Measurements from ENCODE around the gene TMEM11. TPM values are rescaled to one million over a fixed set of nuclear protein-coding genes. Genes with fewer than 3 reads are reported as not detected.

TMEM11 gene
- total RNA-seq, 3 donors from 2014 or later (not counting 1 experiment from before 2014, with no cell fraction given) = 18.4 to 27.0 (median 18.6) TPM

- Mint-ChIP-seq H3K36me3 (peaks cover 16% of the 10 kb centered on the region), H3K27ac (no peak overlapping the region), H3K27me3 (ENCODE audit: low read depth in 2 of 2) (no peaks in the 10 kb centered on the region), H3K4me3 (no peak overlapping the region), H3K4me1 (peaks cover 0 to 6% of the 10 kb centered on the region in 2 donors), H3K9me3 (no peaks in the 10 kb centered on the region)
- Histone ChIP-seq H3K9me3 (ENCODE audit: control insufficient read depth, insufficient read depth, low read length) (no peaks in the 10 kb centered on the region), H3K27ac (ENCODE audit: low read length) (no peak overlapping the region), H3K36me3 (ENCODE audit: control insufficient read depth, insufficient read depth, low read length) (peaks cover 20% of the 10 kb centered on the region), H3K4me1 (ENCODE audit: control insufficient read depth, insufficient read depth, low read length) (no peaks in the 10 kb centered on the region), H3K4me3 (ENCODE audit: low read length) (no peak overlapping the region), H3K27me3 (ENCODE audit: control insufficient read depth, insufficient read depth, low read length) (no peaks in the 10 kb centered on the region)
- WGBS (ENCODE audit: insufficient coverage) = 98% methylated on average over 2 of the region's 3 CpGs
- intact Hi-C loops (cut with micrococcal nuclease) = no loop called here
- DNase-seq = no peak
- TF ChIP-seq, protein P1, sequence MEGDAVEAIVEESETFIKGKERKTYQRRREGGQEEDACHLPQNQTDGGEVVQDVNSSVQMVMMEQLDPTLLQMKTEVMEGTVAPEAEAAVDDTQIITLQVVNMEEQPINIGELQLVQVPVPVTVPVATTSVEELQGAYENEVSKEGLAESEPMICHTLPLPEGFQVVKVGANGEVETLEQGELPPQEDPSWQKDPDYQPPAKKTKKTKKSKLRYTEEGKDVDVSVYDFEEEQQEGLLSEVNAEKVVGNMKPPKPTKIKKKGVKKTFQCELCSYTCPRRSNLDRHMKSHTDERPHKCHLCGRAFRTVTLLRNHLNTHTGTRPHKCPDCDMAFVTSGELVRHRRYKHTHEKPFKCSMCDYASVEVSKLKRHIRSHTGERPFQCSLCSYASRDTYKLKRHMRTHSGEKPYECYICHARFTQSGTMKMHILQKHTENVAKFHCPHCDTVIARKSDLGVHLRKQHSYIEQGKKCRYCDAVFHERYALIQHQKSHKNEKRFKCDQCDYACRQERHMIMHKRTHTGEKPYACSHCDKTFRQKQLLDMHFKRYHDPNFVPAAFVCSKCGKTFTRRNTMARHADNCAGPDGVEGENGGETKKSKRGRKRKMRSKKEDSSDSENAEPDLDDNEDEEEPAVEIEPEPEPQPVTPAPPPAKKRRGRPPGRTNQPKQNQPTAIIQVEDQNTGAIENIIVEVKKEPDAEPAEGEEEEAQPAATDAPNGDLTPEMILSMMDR (IDR thresholded peaks at IDR 0.05) = no peak
- ATAC-seq = no peak
These were observed 29.4 kb downstream of the TMEM11 start for GRCh38 chr17:21184570-21184969.

GRCh38 chr17:21183468-21183867 is 30.5 kb downstream of the TMEM11 start:
- Histone ChIP-seq H3K9me3 (ENCODE audit: control insufficient read depth, insufficient read depth, low read length) (no peaks in the 10 kb centered on the region), H3K4me3 (ENCODE audit: low read length) (no peak overlapping the region), H3K27ac (ENCODE audit: low read length) (no peak overlapping the region), H3K27me3 (ENCODE audit: control insufficient read depth, insufficient read depth, low read length) (no peaks in the 10 kb centered on the region), H3K36me3 (ENCODE audit: control insufficient read depth, insufficient read depth, low read length) (peaks cover 15% of the 10 kb centered on the region), H3K4me1 (ENCODE audit: control insufficient read depth, insufficient read depth, low read length) (no peaks in the 10 kb centered on the region)
- Mint-ChIP-seq H3K4me3 (no peak overlapping the region), H3K27me3 (ENCODE audit: low read depth in 2 of 2) (no peaks in the 10 kb centered on the region), H3K9me3 (no peaks in the 10 kb centered on the region), H3K36me3 (peaks cover 16% of the 10 kb centered on the region), H3K4me1 (peaks cover 0 to 6% of the 10 kb centered on the region in 2 donors), H3K27ac (no peak overlapping the region)
- TF ChIP-seq, protein P1 (IDR thresholded peaks at IDR 0.05) = no peak
- DNase-seq (no peak), ATAC-seq (no peak)
- WGBS (ENCODE audit: insufficient coverage) = 79% methylated on average over 4 of the region's 5 CpGs
- intact Hi-C loops (cut with micrococcal nuclease) = no loop called here

DNA sequence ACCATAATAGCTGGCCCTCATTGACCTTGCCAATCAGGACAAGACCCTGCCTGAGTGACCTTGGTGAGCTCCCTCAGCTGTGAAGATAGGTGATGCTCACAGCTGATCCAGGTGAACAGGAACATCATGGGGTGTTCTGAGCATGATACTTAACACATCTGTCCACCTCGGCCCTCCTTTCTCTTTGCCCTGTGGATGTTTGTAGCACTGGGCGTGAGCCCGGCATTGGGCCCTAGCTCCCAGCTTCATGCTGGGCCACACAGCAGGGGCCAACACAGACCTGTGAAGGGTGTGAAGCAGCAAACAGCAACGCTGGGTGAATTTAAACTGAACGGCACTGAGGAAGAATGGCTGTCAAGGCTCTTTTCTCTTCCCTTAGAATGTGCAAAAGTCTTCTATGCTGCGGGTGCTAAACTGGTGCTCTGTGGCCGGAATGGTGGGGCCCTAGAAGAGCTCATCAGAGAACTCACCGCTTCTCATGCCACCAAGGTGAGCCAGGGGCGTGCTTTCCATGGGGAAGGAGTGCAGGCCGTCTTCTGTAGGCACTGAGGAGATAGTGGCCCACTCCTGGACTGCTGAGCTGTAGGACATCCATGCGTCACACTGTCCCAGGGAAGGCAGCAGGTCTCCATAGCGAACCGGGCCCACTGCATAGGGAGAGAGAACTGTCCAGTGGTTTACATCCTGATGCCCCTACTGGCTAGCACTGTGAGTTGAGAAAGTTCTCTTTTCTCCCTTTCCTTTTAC is 35.9 kb downstream of the TMEM11 start:
- Mint-ChIP-seq H3K9me3 (no peaks in the 10 kb centered on the region), H3K4me3 (no peak overlapping the region), H3K36me3 (no peaks in the 10 kb centered on the region), H3K27ac (no peak overlapping the region), H3K27me3 (ENCODE audit: low read depth in 2 of 2) (no peaks in the 10 kb centered on the region), H3K4me1 (peaks cover 0 to 4% of the 10 kb centered on the region in 2 donors)
- TF ChIP-seq, protein P1 (IDR thresholded peaks at IDR 0.05) = no peak
- no peak overlapping the region for H3K4me3 ChIP-seq (ENCODE audit: low read length)
- H3K27me3 ChIP-seq (ENCODE audit: control insufficient read depth, insufficient read depth, low read length) = no peaks in the 10 kb centered on the region
- H3K4me1 ChIP-seq (ENCODE audit: control insufficient read depth, insufficient read depth, low read length) = no peaks in the 10 kb centered on the region
- peaks cover 7% of the 10 kb centered on the region for H3K36me3 ChIP-seq (ENCODE audit: control insufficient read depth, insufficient read depth, low read length)
- H3K27ac ChIP-seq (ENCODE audit: low read length) = no peak overlapping the region
- WGBS (ENCODE audit: insufficient coverage) = 95% methylated on average over 13 of the region's 13 CpGs
- DNase-seq = no peak
- no peak for ATAC-seq
- H3K9me3 ChIP-seq (ENCODE audit: control insufficient read depth, insufficient read depth, low read length) = no peaks in the 10 kb centered on the region
- intact Hi-C loops (cut with micrococcal nuclease) = no loop called here

- 98% methylated on average over 8 of the region's 8 CpGs for WGBS (ENCODE audit: insufficient coverage)
- Mint-ChIP-seq H3K9me3 (no peaks in the 10 kb centered on the region), H3K27ac (no peak overlapping the region), H3K4me1 (peaks cover 0 to 5% of the 10 kb centered on the region in 2 donors), H3K36me3 (no peaks in the 10 kb centered on the region), H3K4me3 (no peak overlapping the region), H3K27me3 (ENCODE audit: low read depth in 2 of 2) (no peaks in the 10 kb centered on the region)
- Histone ChIP-seq H3K4me3 (ENCODE audit: low read length) (no peak overlapping the region), H3K4me1 (ENCODE audit: control insufficient read depth, insufficient read depth, low read length) (no peaks in the 10 kb centered on the region), H3K36me3 (ENCODE audit: control insufficient read depth, insufficient read depth, low read length) (peaks cover 13% of the 10 kb centered on the region), H3K9me3 (ENCODE audit: control insufficient read depth, insufficient read depth, low read length) (no peaks in the 10 kb centered on the region), H3K27me3 (ENCODE audit: control insufficient read depth, insufficient read depth, low read length) (no peaks in the 10 kb centered on the region), H3K27ac (ENCODE audit: low read length) (no peak overlapping the region)
- TF ChIP-seq, protein P1 (IDR thresholded peaks at IDR 0.05) = no peak
- ATAC-seq = no peak
- intact Hi-C loops (cut with micrococcal nuclease) = no loop called here
- DNase-seq = no peak
These were observed 36.6 kb downstream of the TMEM11 start for GRCh38 chr17:21177401-21177800.
